Osteocyte (in vitro differentiated cells): ENCODE results near the gene FBXL4. TPM values are rescaled to one million over a fixed set of nuclear protein-coding genes. Genes with fewer than 3 reads are reported as not detected.

ENCODE experiments used
- DNase-seq: peaks from one replicate; pipeline ENCODE4 v3.0.0; 2021; ENCODE audit warnings: mixed read lengths; ENCODE audit not compliant: unreplicated experiment; ENCODE audit errors: extremely low spot score
- H3K27ac Mint-ChIP-seq: one replicate; pipeline ENCODE4 v1.8.0; 2021; ENCODE audit warnings: mild to moderate bottlenecking, mixed read lengths; ENCODE audit not compliant: unreplicated experiment
- H3K27me3 Mint-ChIP-seq: one replicate; pipeline ENCODE4 v1.8.0; 2021; ENCODE audit warnings: mixed read lengths; ENCODE audit not compliant: unreplicated experiment
- H3K36me3 Mint-ChIP-seq: one replicate; pipeline ENCODE4 v1.8.0; 2021; ENCODE audit warnings: mixed read lengths; ENCODE audit not compliant: unreplicated experiment
- H3K4me1 Mint-ChIP-seq: one replicate; pipeline ENCODE4 v1.8.0; 2021; ENCODE audit warnings: mixed read lengths; ENCODE audit not compliant: unreplicated experiment
- H3K4me3 Mint-ChIP-seq: one replicate; pipeline ENCODE4 v1.8.0; 2021; ENCODE audit warnings: mild to moderate bottlenecking, moderate library complexity, mixed read lengths; ENCODE audit not compliant: unreplicated experiment
- H3K9me3 Mint-ChIP-seq: one replicate; pipeline ENCODE4 v1.8.0; 2021; ENCODE audit warnings: mixed read lengths; ENCODE audit not compliant: unreplicated experiment
- total RNA-seq: library from RNA; stranded (reverse); gene quantifications from 2 replicates; pipeline ENCODE4 v1.2.1, GENCODE V29; 2021
- TF ChIP-seq, protein P1 (sequence below): fragments of 200-600 bp; sonication (generic); IDR thresholded peaks from 2 replicates; pipeline ENCODE4 v1.5.0; 2021; ENCODE audit warnings: antibody characterized with exemption, mild to moderate bottlenecking, moderate library complexity

Gene FBXL4
- total RNA-seq, 1 donor from 2014 or later, result 16.6 TPM

DNA sequence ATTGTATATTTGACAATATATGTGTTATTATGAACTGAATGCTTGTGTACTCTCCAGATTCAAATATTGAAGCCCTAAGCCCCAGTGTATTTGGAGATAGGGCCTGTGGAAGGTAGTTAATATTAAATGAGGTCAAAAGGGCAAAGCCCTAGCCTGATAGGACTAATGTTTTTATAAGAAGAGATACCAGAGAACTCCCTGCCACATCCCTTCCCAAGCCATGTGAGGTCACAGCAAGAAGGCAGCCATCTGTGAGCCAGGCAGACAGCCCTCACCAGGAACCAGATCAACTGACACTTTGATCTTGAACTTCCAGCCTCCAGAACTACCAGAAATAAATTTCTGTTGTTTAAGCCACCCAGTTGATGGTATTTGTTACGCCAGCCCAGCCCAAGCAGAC, 36.4 kb upstream of the FBXL4 start:
- Mint-ChIP-seq H3K27ac (no peak overlapping the region), H3K9me3 (no peaks in the 10 kb centered on the region), H3K4me1 (peaks cover 7% of the 10 kb centered on the region), H3K4me3 (no peak overlapping the region), H3K36me3 (no peaks in the 10 kb centered on the region), H3K27me3 (peaks cover 13% of the 10 kb centered on the region)
- TF ChIP-seq, protein P1, sequence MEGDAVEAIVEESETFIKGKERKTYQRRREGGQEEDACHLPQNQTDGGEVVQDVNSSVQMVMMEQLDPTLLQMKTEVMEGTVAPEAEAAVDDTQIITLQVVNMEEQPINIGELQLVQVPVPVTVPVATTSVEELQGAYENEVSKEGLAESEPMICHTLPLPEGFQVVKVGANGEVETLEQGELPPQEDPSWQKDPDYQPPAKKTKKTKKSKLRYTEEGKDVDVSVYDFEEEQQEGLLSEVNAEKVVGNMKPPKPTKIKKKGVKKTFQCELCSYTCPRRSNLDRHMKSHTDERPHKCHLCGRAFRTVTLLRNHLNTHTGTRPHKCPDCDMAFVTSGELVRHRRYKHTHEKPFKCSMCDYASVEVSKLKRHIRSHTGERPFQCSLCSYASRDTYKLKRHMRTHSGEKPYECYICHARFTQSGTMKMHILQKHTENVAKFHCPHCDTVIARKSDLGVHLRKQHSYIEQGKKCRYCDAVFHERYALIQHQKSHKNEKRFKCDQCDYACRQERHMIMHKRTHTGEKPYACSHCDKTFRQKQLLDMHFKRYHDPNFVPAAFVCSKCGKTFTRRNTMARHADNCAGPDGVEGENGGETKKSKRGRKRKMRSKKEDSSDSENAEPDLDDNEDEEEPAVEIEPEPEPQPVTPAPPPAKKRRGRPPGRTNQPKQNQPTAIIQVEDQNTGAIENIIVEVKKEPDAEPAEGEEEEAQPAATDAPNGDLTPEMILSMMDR, result no peak
- DNase-seq, result no peak

DNA sequence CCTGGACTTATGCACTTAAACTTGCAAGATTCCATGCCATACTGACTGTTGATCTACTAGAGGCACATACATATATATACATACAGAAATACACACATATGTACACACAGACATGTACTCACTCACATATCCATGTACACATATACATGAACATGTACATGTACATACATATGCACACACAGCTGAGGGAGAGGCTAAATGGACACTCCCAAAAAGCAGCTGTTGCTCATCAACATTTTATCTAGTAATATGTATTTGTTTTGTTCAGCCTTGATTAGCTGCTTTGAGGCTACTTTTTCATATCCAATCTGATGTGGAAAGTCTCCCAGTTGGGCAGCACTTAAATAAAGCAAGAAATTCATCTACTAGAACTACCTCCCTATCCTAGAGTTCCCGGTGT, 33.7 kb upstream of the FBXL4 start:
- no peaks in the 10 kb centered on the region for H3K9me3 Mint-ChIP-seq
- no peak overlapping the region for H3K27ac Mint-ChIP-seq
- TF ChIP-seq, protein P1, result no peak
- no peak for DNase-seq
- no peaks in the 10 kb centered on the region for H3K36me3 Mint-ChIP-seq
- no peak overlapping the region for H3K4me3 Mint-ChIP-seq
- peaks cover 15% of the 10 kb centered on the region for H3K27me3 Mint-ChIP-seq
- H3K4me1 Mint-ChIP-seq, result peaks cover 7% of the 10 kb centered on the region

DNA sequence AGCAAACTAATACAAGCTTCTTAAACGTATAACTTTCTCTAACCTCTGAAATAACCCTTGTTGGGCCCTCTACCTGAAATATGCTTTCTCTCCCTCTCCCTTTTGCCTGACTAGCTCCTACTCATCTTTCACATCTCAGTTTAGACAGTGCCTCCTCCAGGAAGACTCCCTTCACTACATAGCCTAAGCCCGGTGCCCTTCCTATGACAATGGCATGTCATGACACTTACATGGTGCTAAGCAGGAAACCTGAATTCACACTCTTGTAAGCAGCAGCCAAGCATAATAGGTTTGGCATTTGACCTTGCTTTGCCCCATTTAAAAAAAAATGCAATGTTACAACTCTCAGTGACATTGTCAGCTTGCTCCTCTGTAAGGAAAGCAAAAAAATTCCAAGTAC, 33.1 kb upstream of the FBXL4 start:
- DNase-seq, result no peak
- TF ChIP-seq, protein P1, result no peak
- Mint-ChIP-seq H3K36me3 (no peaks in the 10 kb centered on the region), H3K4me3 (no peak overlapping the region), H3K27me3 (peaks cover 12% of the 10 kb centered on the region), H3K4me1 (peaks cover 3% of the 10 kb centered on the region), H3K9me3 (no peaks in the 10 kb centered on the region), H3K27ac (no peak overlapping the region)

DNA sequence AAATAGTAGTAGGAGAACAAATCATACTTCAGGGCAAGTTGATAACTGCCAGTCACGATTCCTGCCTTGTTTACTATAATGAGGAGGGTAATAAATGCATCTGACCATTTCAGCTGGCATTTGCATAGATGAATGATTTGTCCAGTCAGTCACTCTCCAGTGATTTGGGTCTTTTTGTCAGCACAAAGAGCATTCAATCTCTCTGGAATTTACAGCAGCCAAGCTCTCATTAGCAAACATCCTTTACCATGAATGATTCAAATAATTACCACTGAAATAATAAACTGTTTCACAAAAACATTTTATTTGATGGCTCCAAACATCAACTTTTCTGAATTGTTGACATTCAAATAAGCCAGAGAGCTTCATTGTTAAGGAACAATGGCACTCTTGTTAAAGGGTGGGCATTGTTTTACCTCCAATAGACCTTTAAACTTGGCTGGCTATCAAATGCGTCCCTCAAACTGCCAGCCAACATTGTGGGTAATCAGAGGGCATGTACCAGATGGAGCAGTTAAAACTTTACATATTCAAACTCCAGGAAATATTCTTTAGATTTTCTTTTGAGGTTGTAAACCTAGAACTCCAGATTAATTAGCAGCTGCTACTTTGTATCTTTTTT, 30.0 kb upstream of the FBXL4 start:
- Mint-ChIP-seq H3K9me3 (no peaks in the 10 kb centered on the region), H3K27ac (no peak overlapping the region), H3K4me3 (no peak overlapping the region), H3K4me1 (no peaks in the 10 kb centered on the region), H3K27me3 (peaks cover 11% of the 10 kb centered on the region), H3K36me3 (no peaks in the 10 kb centered on the region)
- no peak for DNase-seq
- TF ChIP-seq, protein P1, result no peak

DNA sequence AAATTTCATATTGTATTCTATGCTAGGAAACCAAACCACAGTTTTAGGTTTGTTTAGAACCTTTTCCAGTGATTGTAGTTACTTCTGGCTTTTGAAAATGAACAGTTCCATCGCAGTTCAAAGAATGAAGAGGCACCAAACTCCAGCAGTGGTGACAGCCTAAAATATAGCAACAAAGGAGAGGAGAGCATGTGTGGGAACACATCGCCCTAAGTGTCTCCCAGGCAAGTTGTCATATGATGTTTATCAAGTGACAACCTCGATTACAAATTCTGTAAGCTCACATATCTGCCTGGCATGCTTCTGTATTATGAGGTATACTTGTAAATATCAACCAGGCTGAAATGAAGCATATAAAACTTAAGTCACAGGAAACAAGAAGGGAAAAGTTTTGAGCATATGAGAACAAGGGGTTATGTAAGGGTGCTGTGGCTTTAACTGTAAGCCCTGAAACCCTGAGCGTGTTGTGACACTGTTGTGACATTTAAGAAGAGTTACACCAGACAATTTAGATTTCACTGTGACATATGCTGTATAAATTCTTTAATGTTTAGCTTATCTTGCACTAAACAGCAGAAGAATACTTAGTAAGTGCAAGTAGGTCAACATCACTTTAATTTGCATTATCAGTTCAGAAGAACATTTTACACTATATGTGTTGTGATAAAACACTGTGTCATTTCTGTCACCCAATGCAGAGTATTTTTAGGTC, 29.1 kb upstream of the FBXL4 start:
- no peak overlapping the region for H3K27ac Mint-ChIP-seq
- no peaks in the 10 kb centered on the region for H3K9me3 Mint-ChIP-seq
- TF ChIP-seq, protein P1, result no peak
- DNase-seq, result no peak
- no peaks in the 10 kb centered on the region for H3K36me3 Mint-ChIP-seq
- H3K4me3 Mint-ChIP-seq, result no peak overlapping the region
- peaks cover 16% of the 10 kb centered on the region for H3K27me3 Mint-ChIP-seq
- no peaks in the 10 kb centered on the region for H3K4me1 Mint-ChIP-seq
